HG02642 (cell line): ENCODE measurements around the gene CGB2.
"Not testable (repeated sequence)": the region's sequence is repeated elsewhere in the genome, so short reads cannot be mapped to it uniquely, and the experiment has no call there.

Experiments
- ATAC-seq: cut with Tn5 transposase; IDR thresholded peaks from one replicate; pipeline ENCODE4 v1.9.1; 2021; ENCODE audit warnings: mild to moderate bottlenecking; ENCODE audit not compliant: unreplicated experiment, poor library complexity

Gene CGB2

DNA sequence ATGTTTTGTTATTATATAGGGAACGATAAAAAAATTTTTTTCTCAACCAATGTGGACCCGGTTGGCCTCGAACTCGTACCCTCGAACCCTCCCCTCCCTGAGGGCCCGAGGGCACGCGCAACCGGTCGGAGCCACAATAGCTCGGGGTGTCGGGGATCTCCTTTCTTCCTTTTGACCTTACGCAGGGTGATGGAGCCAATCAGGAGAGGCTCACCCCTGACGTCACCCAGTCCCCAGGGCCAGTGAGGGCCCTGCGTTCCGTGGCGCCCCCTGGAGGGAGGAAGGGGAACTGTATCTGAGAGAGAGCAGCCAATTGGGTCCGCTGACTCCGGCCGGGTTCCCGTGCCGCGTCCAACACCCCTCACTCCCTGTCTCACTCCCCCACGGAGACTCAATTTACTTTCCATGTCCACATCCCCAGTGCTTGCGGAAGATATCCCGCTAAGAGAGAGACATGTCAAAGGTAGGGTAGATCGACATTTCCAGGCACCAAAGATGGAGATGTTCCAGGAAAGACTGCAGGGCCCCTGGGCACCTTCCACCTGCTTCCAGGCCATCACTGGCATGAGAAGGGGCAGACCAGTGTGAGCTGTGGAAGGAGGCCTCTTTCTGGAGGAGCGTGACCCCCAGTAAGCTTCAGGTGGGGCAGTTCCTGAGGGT is at the start of gene CGB2:
TSS of gene CGB2 (plus strand) at position 249 of the 660 bp plus-strand sequence. CDS start at position 455, 206 bp downstream.
- ATAC-seq, result not testable (repeated sequence)

DNA sequence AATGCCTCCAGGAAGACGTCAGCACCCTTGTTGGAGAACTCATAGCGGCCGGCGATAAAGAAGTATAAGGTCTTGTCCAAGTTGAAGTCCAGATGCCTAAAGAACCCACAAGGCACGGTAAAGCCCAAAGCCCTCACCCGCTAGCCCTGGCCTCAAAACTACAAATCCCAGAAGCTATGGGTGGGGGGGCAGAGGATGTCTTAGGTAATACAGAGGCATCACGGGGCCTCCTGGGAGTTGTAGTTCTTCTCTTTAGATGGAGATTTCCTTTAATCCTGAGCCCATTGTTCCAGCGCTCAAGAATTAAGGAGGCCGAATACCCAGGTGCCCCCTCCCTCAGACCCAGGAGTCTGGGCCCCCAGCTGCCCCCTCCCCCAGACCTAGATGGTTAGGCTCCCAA is 49.4 kb upstream of the CGB2 start:
- ATAC-seq, result no peak

DNA sequence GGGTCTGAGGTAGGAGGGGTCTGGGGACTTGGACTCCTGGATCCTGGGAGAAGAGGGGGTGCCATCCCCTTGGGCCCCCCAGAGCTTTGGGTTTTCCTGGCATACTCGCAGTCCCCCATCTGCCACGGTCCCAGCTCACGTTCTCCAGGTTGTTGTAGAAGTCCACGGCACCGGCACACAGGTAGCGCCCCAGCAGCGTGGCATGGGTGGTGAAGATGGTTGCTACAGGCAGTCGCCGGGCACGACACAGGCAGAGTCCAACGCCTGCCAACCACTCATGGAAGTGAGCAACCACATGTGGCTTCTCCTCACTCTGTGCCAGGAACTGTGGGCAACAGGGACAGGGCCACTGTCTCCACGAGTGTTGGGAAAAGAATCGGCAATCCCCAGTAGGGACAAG is 46.0 kb upstream of the CGB2 start:
- no peak for ATAC-seq

DNA sequence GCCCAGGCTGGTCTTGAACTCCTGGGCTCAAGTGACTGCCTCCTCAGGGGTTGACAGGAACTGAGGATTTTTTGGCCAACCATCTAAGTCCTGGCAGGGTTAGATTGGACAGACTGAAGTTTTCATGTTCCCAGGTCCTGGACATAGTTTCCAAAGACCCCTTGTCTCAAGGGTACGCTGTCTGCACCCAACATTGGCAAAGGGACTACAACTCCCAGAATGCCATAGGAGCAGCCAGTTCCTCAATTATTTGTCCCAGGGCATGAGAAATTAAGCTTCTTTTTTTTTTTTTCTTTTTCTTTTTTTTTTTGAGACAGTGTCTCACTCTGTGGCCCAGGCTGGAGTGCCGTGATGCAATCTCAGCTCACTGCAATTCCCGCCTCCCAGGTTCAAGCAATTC is 45.5 kb upstream of the CGB2 start:
- no peak for ATAC-seq

DNA sequence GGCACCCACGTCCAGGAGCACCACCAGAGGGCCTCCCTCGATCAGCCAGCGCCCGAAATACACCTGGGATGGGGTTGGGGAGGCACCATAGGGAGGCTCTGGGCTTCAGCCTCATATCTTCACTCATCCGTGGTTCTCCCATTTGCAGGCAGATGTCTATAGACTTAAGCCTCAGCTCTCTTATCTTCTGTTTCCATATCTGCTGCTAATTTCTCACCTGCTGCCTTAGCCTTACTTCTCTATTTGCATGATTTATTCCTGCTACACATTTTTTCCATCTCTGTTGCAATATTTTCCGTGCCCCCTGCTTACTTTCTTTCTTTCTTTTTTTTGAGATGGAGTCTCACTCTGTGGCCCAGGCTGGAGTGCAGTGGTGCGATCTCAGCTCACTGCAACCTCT is 44.4 kb upstream of the CGB2 start:
- no peak for ATAC-seq

DNA sequence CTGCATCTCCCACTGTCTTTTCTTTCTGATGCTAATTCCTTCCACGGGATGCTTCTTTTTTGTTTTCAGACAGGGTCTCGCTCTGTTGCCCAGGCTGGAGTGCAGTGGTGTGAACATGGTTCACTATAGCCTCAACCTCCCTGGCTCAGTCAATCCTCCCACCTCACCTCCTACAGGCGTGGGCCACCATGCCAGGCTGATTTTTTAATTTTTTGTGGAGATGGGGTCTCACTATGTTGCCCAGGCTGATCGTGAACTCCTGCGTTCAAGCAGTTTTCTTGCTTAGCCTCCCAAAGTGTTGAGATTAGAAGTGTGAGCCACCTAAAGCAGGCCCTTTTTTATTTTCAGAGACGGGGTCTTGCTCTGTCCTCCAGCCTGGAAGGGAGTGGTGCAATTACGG is 43.4 kb upstream of the CGB2 start:
- no peak for ATAC-seq

DNA sequence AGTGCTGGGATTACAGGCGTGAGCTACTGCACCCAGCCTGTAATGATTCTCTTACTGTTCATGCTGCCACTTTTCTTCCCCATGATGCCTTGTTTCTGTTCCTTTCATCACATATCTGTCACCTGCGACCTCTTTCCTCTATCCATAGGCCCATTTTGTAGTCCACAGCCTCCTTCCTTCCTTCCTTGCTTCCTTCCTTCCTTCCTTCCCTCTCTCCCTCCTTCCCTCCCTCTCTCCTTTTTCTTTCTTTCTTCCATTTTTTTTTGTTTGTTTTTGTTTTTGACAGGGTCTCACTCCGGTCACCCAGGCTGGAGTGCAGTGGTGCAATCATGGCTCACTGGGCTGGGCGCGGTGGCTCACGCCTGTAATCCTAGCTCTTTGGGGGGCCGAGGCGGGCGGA is 42.8 kb upstream of the CGB2 start:
- no peak for ATAC-seq

DNA sequence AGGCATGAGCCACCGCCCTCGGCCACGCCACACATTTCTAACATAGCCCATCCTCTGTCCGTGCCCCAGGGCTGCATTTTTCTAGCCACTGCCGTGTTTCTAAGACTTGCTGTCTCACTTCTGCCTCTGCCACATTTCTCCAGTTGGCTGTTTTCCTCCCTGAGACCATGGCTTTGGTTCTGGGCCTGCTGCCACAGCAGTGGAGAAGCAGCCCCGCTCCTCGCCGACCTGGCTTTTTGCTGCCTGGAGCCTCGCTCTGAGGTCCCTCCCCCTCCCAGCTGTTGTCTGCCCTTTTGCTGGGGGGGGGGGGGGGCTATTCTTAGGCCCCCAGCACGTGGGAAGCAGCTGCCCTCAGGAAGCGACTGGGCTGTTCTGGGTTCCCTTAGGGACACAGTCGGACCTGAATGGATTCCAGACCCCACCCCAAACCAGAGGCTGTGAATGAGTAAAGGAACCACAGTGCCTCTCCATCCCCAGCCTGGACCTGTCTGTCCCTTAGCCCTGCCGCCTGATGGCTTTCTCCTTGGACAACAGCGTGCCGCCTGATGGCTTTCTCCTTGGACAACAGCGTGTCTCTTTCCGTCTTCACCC is 41.9 kb upstream of the CGB2 start:
- ATAC-seq, result no peak

DNA sequence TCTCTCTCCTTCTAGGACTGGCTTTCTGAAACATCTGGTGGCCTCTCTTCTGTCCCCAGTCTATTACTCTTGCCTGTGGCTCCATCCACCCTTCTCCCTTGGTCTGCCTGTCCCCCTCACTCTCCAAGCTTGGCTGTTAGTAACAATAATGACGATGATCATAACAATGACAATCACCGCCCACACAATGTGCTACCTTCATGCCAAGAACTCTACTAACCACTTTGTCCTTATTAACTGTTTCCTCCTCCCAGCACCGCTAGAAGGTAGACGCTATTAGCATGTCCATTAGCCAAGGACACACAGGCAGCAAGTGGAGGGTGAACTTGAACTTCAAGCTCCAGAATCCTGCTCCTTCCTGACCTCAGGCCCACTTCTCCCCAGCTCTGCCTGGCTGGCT is 41.3 kb upstream of the CGB2 start:
- no peak for ATAC-seq

DNA sequence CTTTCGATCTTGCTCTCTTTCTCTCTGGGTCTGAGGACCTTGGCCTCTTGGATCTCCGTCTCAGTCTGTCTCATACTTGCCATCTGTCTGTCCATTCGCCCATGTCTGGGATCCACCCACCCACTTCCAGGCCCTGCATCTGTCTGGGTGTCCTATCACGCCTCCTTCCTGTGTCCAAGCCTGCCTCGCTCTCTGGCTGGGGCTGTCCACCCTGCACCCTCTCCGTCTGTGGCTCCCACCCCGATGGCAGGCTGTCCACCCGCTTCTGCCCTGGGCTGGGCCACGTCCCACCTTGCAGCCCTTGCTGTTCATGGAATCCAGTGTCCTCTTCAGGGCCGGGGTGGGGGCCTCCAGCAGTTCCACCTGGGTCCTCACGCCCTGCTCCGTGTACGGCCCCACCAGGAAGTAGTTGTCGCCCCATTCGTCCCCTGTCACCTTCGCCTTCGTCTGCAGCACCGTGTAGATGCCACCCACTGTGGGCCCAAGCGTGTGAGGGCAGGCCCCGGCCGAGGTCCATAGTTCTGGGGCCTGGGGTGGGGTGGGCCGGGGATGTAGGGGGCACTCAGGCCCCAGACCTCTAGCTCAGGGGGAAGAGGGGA is 40.6 kb upstream of the CGB2 start:
- ATAC-seq, result no peak

DNA sequence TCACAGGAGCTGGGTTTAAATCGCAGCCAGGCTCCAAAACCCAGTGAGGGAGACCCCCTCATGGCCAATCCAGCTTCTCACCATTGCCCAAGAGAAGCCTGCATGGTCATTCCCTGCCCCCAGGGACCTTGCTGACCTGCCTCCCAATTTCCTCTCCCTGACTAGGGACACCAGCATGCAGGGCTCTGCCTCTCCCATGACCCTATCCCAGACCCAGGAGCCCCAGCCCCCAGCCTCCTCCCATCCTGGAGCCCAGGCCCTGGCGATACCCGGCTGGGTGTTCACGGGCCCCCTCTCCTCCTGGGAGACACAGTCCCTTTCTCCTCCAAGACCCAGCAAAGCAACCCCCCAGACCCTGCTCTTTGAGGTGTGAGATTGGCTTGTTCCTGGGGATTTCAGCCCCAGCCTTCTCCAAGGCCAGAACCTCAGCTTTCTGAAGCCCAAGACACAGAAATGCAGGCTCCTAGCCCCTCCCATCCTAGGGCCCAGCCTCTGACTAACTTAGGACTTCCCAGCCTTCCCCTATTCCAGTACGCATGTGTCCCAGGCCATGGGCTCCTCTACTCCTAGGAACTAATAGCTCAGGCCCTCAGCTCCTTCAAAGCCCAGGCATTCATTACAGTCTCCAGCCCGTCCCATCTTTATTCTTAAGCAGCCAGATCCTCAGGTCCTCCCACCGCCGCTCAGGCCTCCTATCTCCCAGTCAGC is 39.7 kb upstream of the CGB2 start:
- no peak for ATAC-seq

DNA sequence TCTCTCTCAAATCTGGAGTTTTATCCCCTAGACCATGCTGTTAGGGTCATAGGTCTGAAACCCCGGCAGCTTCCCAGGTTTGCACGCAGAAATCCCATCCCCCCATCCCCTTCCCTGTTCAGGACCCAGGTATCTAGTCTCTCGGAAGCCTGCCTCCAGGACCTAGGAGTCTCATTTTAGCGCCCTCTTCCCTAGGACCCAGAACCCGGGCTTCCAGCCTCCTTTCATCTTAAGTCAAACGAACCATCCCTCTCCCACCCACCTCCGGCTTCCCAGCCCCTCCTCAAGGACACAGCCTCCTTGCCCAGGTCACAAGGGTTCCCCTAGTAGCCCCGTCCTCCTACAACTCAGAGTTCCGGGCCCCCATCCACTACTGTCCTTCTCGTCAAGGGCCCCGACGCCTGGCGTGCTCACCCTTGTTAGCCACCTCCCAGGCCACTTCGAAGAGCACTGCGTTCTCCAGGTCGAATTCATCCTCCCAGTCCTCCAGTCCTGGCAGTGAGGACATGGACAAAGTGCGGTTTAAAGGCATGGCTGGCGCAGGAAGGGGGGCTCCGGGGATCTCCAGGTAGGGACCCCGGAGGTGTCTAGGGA is 39.0 kb upstream of the CGB2 start:
- no peak for ATAC-seq

DNA sequence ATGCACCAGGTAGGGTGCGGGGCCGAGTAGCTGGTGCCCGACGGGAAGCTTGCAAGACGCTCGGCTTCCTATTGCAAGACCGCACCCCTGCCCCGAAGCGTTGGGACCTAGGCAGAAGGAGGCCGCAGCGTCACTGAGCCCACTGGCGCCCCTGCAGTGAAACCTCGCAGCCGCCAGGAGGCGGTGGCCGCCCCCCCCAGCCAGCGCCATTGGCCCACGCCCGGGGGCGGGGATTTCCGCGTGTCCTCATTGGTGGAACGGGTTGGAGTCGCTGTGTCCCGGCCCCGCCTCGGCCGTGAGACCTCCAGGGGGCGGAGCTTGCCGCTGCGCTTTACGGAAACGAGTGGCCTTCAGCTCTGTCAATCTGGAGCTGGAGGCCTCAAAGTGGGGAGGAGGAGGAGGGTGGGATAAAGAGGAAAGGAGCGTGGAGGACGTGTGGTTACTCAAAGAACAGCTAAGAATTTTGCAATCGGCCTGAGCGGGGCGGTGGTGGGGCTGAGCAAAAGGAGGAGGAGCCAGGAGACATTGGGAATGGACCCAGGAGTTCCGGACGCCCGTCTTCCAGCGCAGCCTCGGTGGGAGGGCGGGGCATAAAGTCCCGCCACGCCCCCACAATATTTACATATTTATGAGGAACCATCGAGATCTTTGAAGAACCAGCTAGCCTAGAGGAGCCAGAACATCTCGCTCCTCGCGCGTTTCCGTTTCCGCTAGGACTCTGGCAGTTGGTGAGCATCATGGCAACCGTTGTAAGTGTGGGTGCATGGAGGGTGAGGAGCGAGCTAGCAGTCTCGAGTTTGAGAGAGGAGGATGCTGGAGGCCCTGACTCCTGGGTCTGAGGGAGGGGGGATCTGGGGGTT is 38.3 kb upstream of the CGB2 start, which contains the start of the genes GYS1 and RUVBL2:
TSS of gene GYS1 (minus strand) at position 135 of the 860 bp plus-strand sequence. CDS start 197 bp downstream, outside the sequence.
TSS of gene RUVBL2 (plus strand) at position 713 of the 860 bp plus-strand sequence. CDS start at position 738, 25 bp downstream.
- ATAC-seq, result peak; percentile 88

DNA sequence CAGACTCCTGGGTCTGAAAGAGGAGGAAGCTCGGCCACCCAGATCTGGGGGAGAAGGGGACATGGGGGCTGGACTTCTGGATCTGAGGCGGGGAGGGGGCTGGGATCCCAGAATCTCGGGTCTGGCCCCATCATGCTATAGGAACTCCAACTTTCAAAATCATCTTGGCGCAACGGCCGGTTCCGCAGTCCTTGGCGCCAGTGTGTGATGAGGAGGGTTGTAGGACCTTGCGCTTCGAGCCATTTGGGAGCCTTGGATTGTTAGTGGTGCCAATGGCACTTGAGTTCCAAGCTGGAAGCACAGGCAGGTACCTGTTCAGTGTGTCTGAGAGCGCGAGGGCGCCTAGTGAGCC is 37.7 kb upstream of the CGB2 start:
- ATAC-seq, result no peak

DNA sequence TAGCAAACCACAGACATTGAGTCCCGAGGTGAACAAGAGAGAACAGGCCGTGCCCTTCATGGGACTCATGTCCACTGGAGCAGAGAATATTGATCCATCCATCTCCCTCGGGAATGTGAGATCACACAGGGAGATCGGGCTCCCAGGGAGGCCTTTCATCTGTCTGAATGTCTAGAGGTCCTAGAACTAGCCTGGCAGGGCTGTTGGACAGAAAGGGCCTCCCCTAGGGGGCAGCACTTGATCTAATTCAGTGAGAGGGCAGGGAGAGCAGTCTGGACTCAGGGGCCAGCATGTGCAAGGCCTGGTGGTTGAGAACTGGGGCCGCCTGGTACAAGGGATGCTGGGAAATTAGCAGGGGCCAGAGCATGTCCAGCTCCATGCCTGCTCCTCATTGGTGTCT is 33.7 kb upstream of the CGB2 start:
- no peak for ATAC-seq

DNA sequence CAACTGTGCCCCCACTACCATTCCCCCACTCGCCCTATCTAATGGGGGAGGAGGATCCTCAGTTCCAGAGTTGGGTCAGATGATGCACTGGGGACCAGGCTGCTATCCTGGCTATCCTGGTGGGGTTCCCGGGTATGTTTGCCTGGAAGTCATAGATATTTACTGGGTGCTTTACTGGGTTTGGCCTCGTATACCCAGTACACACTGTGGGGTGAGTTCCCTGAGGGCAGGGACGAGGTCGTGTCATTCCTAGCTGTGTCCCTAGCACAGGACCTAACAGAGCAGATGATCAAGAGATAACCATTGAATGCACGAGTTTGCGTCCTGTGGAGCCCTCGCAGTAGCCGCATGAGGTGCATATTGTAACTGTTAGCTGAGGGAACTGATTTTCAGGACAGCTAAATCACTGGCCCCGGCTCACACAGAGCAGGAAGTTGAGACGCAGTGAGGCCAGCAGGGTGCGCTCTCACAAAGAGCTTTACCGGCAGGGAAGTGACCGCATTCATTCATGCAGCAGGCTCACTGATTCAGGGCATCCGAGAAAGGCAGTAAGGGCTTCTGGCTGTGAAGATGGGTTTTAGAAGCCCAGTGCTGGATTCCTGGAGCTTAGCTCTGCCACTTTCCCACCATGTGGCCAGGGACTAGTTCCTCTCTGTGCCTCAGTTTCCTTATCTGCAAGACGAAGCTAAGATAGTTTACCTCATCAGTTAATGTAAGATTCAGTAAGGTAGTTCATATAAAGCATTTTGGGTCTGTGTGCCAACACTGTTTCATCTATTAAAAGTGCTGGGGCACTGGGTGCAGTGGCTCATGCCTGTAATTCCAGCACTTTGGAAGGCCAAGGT is 32.0 kb upstream of the CGB2 start:
- no peak for ATAC-seq

DNA sequence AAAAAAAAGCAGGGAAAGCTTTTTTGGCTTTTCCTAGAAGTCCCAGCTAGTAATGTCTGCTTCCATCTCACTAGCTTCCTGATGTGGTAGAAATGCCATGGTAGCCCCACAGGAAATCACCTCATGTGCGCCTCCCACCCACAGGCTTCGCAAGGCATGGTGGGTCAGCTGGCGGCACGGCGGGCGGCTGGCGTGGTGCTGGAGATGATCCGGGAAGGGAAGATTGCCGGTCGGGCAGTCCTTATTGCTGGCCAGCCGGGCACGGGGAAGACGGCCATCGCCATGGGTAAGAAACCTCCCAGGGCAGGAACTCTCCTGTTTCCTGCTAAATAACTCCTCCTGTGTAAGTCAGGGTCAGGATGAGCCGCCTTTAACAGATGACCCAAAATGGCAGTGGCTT is 27.6 kb upstream of the CGB2 start:
- no peak for ATAC-seq

DNA sequence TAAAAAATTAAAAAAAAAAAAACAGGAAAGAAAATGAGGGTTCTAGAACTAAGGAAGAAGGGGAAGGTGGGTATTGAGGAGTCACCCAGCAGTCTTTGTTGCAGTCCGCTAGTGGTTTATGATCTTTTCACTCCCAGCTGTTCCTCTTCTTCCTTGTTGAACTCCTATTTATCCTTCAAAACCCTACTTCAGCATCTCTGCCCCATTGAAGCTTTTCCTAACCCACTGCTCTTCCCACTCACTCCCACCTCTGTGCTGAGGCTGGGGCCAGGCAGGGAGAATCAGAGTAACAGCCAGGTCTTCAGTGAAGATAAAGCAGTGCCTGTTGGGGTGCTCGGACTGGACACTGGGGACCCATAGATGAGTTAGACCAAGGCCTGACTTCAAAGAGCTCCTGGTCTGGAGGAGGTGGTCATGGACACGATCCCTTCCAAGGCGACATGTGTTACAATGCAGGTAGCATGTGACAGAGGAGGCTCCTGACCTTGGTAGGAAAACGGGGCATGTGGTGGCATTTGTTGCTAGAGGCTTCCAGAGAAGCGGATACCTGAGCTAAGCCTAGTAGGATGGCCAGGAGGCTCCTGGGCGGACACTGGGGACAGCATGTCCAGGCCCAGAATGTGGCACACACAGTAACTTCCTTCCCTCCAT is 26.6 kb upstream of the CGB2 start:
- ATAC-seq, result no peak

DNA sequence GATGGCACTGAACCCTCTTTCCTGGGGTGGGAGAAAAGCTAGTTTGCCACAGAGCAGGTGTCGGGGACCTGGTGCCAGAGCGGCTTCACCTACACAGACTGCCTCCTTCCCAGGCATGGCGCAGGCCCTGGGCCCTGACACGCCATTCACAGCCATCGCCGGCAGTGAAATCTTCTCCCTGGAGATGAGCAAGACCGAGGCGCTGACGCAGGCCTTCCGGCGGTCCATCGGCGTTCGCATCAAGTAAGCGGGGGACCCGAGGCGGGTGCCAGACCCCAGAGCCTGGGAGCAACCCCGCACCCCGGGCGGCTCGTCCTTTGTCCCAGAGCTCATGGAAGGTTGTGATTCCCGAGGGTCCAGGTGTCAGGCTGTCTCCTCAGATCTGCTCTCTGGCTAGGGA is 24.8 kb upstream of the CGB2 start:
- ATAC-seq, result no peak
